ENCODE data around the gene EPN1. TPM values are rescaled to one million over a fixed set of nuclear protein-coding genes. Genes with fewer than 3 reads are reported as not detected.
A peak's percentile ranks its signal among the peaks of the same experiment; 100 is the strongest.

EPN1 gene
- total RNA-seq, 1 experiment from 2014 or later, result 102 TPM

DNA sequence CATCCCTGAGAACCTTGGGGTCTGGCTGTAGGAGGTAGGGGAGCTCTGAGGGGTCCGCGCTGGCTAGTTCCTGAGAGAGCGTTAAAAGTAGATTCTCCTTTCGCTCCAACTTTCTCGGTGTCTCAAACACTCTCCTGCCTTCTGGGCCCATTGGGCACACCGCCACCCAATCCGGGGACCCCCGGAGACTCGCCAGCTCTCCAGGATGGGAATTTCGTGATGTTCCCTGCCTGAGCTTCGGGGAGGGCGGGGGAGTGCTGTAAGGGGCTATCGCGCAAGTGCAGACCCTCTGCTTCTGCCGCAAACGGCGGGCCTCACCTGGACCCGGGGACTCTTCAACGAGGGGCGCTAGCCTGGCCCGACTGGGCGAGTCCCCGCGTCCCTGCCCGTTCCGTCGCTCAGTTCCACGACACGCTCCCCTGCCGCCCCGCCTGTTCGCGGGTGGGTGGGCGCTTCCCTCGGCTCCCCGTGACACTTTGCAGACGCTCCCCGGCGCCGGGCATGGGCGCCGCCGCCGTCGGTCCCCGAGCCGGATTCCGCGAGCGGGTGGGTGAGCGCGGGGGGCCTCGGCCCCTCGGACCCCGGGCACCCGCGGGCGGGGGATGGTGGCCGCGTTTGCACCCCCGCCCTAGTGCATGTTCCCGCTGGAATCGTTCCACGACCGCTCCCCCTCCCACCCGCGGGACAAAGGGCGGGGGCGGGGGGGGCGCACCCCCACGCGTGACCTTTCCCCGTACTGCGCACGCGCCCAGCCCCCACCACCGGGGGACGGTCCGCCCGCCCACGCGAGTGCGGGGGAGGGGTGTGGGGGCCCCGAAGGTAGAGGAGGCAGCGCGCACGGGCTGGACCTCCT is 27.1 kb upstream of the EPN1 start, which contains the start of gene CCDC106:
CCDC106 (plus strand) TSS at position 481 of the 853 bp plus-strand sequence. CDS start 835 bp downstream, outside the sequence.
- Mint-ChIP-seq H3K36me3 (ENCODE audit: insufficient read depth, unreplicated experiment) (peaks cover 48% of the 10 kb centered on the region), H3K27ac (ENCODE audit: low read depth, unreplicated experiment) (no peak within 1 kb of the TSS), H3K27me3 (ENCODE audit: insufficient read depth, unreplicated experiment) (no peaks in the 10 kb centered on the region), H3K4me1 (ENCODE audit: insufficient read depth, unreplicated experiment) (peaks cover 12% of the 10 kb centered on the region), H3K9me3 (ENCODE audit: unreplicated experiment) (no peaks in the 10 kb centered on the region), H3K4me3 (ENCODE audit: unreplicated experiment) (peak within 1 kb of the TSS; percentile 60)
- BruUV-seq (replicated peaks), result no TSS peak
- ChIA-PET POLR2A (interaction anchor here (0.6 to 1.8 kb wide), 9 partner anchors 9 to 1459 kb away, joined by 3 to 7 read pairs (median 3); partner anchors contain the start of genes MBOAT7 and UBE2S), CTCF (interaction anchor here (0.6 to 3.6 kb wide), 7 partner anchors 9 to 1111 kb away, joined by 3 to 25 read pairs (median 4); no protein-coding TSS in a partner anchor)
- TF ChIP-seq CTCF (IDR thresholded peaks at IDR 0.05; ENCODE audit: unreplicated experiment), result no peak
- intact Hi-C loops (cut with micrococcal nuclease), result no loop called here
- DNase-seq (ENCODE audit: unreplicated experiment), result no peak

DNA sequence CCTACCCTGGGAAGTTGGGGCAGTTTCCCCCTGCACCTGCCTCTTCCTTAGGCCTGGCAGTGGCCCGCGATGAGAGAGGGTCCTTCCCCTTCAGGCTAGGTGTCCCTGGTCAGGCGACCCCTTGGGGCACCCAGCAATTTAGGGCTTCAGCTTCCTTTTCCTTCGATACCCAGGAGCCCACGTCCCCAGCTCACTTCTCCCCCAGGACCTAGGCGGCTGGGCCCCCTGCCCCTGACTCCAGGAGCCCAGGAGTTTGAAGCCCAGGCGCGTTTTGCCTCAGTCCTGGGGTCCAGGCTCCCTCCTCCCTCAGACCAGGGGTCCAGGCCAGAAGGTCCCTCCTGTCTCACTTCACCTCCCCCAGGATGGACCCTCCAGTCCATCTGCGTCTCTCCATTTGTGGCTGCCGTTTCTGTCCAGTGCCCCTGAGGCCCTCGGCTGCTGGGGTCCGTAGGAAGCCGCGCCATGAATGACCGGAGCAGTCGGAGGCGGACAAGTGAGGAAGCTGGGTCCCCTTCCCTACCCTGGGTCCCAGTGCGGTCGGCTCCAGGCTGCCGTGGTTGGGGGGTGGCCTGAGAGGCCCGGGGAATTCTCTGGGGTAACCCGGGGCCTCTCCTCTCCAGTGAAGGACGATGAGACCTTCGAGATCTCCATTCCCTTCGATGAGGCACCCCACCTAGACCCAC is 26.3 kb upstream of the EPN1 start:
- ChIA-PET POLR2A (interaction anchor here (0.9 to 1.1 kb wide), 2 partner anchors 13 to 27 kb away, joined by 3 read pairs; no protein-coding TSS in a partner anchor), CTCF (interaction anchor here (0.6 to 1.3 kb wide), 7 partner anchors 10 to 1178 kb away, joined by 3 to 5 read pairs (median 4); no protein-coding TSS in a partner anchor)
- DNase-seq (ENCODE audit: unreplicated experiment), result no peak
- Mint-ChIP-seq H3K27ac (ENCODE audit: low read depth, unreplicated experiment) (no peak overlapping the region), H3K4me3 (ENCODE audit: unreplicated experiment) (peak overlapping the region; percentile 60), H3K9me3 (ENCODE audit: unreplicated experiment) (no peaks in the 10 kb centered on the region), H3K27me3 (ENCODE audit: insufficient read depth, unreplicated experiment) (no peaks in the 10 kb centered on the region), H3K36me3 (ENCODE audit: insufficient read depth, unreplicated experiment) (peaks cover 43% of the 10 kb centered on the region), H3K4me1 (ENCODE audit: insufficient read depth, unreplicated experiment) (peaks cover 5% of the 10 kb centered on the region)
- intact Hi-C loops (cut with micrococcal nuclease), result no loop called here
- no TSS peak for BruUV-seq (replicated peaks)
- no peak for TF ChIP-seq CTCF (IDR thresholded peaks at IDR 0.05; ENCODE audit: unreplicated experiment)

DNA sequence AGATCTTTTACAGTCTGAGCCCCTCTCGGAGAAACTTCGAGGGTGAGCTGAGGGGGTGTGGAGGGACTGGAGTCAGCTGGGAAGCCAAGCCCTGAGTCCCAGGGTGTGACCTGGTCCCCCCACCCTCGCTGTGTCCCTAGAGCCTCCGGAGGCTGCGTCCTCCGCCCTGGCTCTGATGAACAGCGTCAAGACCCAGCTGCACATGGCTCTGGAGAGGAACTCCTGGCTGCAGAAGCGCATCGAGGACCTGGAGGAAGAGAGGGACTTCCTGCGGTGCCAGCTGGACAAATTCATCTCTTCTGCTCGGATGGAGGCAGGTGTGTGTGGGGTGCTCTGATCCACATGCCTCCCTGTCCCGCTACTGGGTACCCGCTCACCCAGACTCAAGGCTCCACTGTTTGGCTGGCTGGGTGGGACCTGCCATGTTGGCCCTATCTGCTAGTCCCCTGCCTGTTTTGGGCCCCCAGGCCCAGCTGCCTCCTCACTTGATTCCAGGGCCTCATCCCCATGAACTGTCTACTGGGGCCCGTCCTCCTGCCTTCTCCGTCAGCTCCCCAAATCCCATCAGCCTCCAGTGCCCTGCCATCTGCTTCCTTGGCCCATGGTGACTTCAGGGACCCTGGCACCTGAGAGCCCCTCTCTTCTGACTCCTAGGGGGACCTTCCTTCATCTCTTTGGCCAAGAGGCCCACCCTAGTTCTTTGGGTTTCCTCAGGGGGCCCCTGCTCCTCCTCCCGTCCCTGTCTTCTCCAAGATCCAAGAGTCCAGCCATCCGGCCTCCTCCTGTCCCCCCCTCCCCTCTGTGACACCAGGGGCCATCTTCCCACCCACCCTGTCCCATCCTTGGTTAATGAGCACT is 25.5 kb upstream of the EPN1 start:
- intact Hi-C loops (cut with micrococcal nuclease), result no loop called here
- no peak for DNase-seq (ENCODE audit: unreplicated experiment)
- no peaks in the 10 kb centered on the region for H3K27me3 Mint-ChIP-seq (ENCODE audit: insufficient read depth, unreplicated experiment)
- H3K36me3 Mint-ChIP-seq (ENCODE audit: insufficient read depth, unreplicated experiment), result peaks cover 42% of the 10 kb centered on the region
- H3K27ac Mint-ChIP-seq (ENCODE audit: low read depth, unreplicated experiment), result no peak overlapping the region
- no peaks in the 10 kb centered on the region for H3K9me3 Mint-ChIP-seq (ENCODE audit: unreplicated experiment)
- H3K4me3 Mint-ChIP-seq (ENCODE audit: unreplicated experiment), result peak overlapping the region; percentile 40
- ChIA-PET CTCF (interaction anchor here (0.6 to 1.3 kb wide), 6 partner anchors 16 to 1179 kb away, joined by 3 to 5 read pairs (median 4); no protein-coding TSS in a partner anchor), POLR2A (interaction anchor here (0.9 kb wide), 1 partner anchor 14 kb away, joined by 3 read pairs; no protein-coding TSS in a partner anchor)
- peaks cover 2% of the 10 kb centered on the region for H3K4me1 Mint-ChIP-seq (ENCODE audit: insufficient read depth, unreplicated experiment)
- no TSS peak for BruUV-seq (replicated peaks)
- TF ChIP-seq CTCF (IDR thresholded peaks at IDR 0.05; ENCODE audit: unreplicated experiment), result no peak
